ENCODE data around the gene HOXB9. TPM values are rescaled to one million over a fixed set of nuclear protein-coding genes. Genes with fewer than 3 reads are reported as not detected.

Gene HOXB9
- polyA plus RNA-seq, 1 experiment: not detected

DNA sequence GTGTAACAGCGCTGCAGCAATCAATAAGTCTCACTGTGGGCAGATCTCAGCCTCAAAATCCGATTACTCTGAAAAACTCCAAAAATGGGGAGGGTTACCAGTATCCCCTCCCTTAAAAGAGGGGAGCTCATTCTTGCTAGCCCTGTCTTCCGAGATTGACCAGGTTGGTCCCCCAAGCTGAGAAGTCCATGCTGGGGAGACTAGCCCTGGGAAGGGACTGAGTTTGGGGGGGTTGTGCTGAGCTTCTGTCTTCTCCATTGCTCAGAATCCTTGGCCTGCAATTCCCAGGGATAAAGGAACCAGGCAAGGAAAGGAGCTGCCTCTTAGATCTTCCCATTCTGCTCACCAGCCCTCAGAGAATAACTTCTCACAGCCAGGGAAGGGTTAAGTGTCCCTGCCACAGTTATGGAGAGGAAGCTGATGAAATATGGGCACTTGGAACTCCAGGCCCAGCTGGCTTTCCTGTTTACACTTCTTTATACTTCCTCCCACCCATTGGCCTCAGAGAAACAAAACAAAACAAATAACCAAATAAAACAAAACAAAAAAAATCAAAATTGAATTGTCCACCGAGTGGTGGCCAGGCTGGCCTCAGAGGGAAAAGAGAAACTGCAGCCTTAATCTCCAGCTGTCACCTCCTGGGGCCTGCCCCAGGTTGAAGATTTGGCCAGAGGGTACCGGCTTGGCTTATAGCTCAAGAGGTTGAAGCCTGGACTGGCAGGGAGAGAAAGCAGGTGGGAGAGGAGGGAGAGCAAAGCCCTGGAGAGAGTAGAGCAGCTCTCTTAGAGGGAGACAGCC lies 38.7 kb downstream of the HOXB9 start:
- H3K36me3 ChIP-seq (ENCODE audit: control insufficient read depth, insufficient read depth, low read length): no peaks in the 10 kb centered on the region
- POLR2A ChIA-PET: no interaction called here
- TF ChIP-seq, protein P1, sequence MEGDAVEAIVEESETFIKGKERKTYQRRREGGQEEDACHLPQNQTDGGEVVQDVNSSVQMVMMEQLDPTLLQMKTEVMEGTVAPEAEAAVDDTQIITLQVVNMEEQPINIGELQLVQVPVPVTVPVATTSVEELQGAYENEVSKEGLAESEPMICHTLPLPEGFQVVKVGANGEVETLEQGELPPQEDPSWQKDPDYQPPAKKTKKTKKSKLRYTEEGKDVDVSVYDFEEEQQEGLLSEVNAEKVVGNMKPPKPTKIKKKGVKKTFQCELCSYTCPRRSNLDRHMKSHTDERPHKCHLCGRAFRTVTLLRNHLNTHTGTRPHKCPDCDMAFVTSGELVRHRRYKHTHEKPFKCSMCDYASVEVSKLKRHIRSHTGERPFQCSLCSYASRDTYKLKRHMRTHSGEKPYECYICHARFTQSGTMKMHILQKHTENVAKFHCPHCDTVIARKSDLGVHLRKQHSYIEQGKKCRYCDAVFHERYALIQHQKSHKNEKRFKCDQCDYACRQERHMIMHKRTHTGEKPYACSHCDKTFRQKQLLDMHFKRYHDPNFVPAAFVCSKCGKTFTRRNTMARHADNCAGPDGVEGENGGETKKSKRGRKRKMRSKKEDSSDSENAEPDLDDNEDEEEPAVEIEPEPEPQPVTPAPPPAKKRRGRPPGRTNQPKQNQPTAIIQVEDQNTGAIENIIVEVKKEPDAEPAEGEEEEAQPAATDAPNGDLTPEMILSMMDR (IDR thresholded peaks at IDR 0.05; ENCODE audit: insufficient read depth, low read depth, low read length): no peak
- no peak for DNase-seq (ENCODE audit: low read depth)
- no peak overlapping the region for H3K4me3 ChIP-seq (ENCODE audit: low read depth, low read length)
- CTCF ChIA-PET: interaction anchor here (0.8 to 2.8 kb wide), 10 partner anchors 17 to 279 kb away, joined by 3 to 16 read pairs (median 4); no protein-coding TSS in a partner anchor
- H3K27me3 ChIP-seq (ENCODE audit: control insufficient read depth, insufficient read depth, low read length): peaks cover 77% of the 10 kb centered on the region

DNA sequence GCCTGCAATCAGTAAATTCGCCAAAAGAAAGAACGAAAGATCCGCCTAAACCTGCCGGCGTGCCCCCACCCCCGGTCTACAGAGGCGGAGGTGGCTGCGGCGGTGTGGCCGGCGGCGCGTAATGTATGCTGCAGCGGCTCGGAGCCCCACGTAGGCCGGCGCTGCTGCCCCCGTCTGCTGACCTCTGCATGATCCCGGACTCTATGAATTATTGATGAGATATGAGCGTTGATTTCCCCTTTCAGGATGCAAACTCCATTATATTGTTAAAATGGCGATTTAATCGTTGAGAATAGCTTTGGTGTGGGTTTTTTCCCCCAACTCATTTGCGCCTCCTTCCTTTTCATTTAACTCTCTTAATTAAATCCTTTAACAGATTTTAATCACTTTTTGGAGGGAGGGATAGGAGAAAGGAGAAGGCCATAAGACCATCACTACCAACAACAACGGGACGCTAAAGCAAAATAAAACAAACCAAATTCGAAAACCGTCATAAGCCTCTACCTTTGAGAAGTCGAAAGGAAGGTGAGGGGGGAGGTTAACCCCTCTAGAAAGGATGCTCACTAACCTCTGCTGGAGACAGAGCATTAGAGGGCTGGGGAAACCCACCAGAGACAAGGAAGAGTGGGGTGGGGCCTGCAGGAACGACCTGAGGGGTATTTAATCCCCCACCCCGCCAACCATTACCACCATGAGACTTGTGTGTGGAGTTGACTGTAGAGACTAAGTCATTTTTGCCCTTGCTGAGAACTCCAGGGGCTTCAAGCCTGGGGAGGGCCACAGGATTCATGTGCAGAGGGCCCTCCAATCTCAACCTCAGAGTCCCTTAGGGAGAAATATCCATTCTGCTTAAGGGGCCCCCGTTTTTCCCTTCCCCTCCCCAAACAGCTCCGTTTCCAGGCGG lies 39.6 kb downstream of the HOXB9 start:
- POLR2A ChIA-PET: no interaction called here
- CTCF ChIA-PET: interaction anchor here (0.8 to 2.8 kb wide), 8 partner anchors 17 to 278 kb away, joined by 3 to 16 read pairs (median 4); no protein-coding TSS in a partner anchor
- no peak for DNase-seq (ENCODE audit: low read depth)
- peaks cover 81% of the 10 kb centered on the region for H3K27me3 ChIP-seq (ENCODE audit: control insufficient read depth, insufficient read depth, low read length)
- H3K4me3 ChIP-seq (ENCODE audit: low read depth, low read length): no peak overlapping the region
- TF ChIP-seq, protein P1 (IDR thresholded peaks at IDR 0.05; ENCODE audit: insufficient read depth, low read depth, low read length): no peak
- H3K36me3 ChIP-seq (ENCODE audit: control insufficient read depth, insufficient read depth, low read length): no peaks in the 10 kb centered on the region

DNA sequence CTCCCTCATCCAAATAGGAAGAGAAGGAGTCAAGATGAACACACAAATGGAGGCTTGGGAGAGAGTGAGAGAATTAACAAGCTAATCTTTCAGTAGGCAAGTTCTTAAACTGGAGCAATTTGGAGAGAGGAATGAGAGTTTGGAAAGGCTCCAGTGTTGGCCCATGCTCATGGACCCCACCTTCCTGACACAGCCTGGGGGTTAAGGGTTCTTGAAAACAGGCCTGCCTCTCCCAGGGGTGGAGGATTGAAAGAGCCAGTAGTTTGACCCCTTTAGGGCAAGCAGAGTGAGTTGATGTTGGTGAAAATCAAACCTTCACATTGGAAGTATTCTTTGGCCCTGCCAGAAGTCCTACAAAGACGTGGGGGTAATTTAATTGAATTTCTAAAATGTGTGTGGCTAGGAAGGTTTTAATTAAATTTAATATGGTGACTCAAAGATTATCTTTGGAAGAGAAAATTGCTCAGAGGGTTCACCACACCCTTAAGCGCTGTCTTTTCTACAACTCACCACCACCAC lies 41.9 kb downstream of the HOXB9 start:
- DNase-seq (ENCODE audit: low read depth): no peak
- ChIA-PET CTCF (interaction anchor here (2.3 kb wide), 1 partner anchor 232 kb away, joined by 11 read pairs; no protein-coding TSS in a partner anchor), POLR2A (no interaction called here)
- TF ChIP-seq, protein P1 (IDR thresholded peaks at IDR 0.05; ENCODE audit: insufficient read depth, low read depth, low read length): no peak
- Histone ChIP-seq H3K36me3 (ENCODE audit: control insufficient read depth, insufficient read depth, low read length) (no peaks in the 10 kb centered on the region), H3K27me3 (ENCODE audit: control insufficient read depth, insufficient read depth, low read length) (peaks cover 77% of the 10 kb centered on the region), H3K4me3 (ENCODE audit: low read depth, low read length) (no peak overlapping the region)

DNA sequence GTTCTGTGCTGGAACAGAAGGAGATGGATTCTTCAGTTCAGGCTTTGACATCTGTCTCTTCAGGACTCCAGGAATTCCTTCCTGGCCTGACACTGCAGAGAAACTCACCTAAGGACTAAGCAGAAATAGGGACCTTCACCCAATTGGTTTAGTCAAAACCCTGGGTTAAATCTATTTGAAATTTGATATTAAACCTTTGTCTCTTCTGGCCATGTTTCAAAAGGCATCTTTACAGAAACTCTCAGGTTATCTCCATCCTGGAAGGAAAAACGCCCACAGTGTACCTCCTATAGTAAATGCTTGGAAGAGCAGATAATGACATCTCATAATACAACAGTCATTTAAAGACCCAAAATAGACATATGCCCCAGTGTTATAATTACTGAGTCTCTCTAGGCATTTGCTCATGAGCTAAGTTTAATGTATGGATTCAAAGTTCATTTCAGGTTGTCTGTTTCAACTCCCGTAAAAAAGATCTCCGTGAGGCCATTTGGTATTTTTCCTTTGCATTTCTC lies 42.4 kb downstream of the HOXB9 start:
- no peak for DNase-seq (ENCODE audit: low read depth)
- Histone ChIP-seq H3K4me3 (ENCODE audit: low read depth, low read length) (no peak overlapping the region), H3K36me3 (ENCODE audit: control insufficient read depth, insufficient read depth, low read length) (no peaks in the 10 kb centered on the region), H3K27me3 (ENCODE audit: control insufficient read depth, insufficient read depth, low read length) (peaks cover 77% of the 10 kb centered on the region)
- ChIA-PET POLR2A (no interaction called here), CTCF (interaction anchor here (0.6 to 2.3 kb wide), 5 partner anchors 11 to 276 kb away, joined by 3 to 11 read pairs (median 4); no protein-coding TSS in a partner anchor)
- TF ChIP-seq, protein P1 (IDR thresholded peaks at IDR 0.05; ENCODE audit: insufficient read depth, low read depth, low read length): no peak

All from BJ (cell line).